H9 (cell line): ENCODE results near the gene HAND2. TPM values are rescaled to one million over a fixed set of nuclear protein-coding genes. Genes with fewer than 3 reads are reported as not detected.

Source experiments
- DNase-seq: peaks from one replicate; pipeline ENCODE4 v3.0.0-alpha.2; 2017
- H2AFZ ChIP-seq: one replicate; pipeline ENCODE4 v1.6.1; 2013; ENCODE audit warnings: mild to moderate bottlenecking, low read length, control low read depth, moderate library complexity
- H2AK5ac ChIP-seq: 2 replicates; pipeline ENCODE4 v1.6.1; 2013; ENCODE audit warnings: low read length, control low read depth, mixed read lengths; ENCODE audit not compliant: insufficient read length
- H2BK120ac ChIP-seq: one replicate; pipeline ENCODE4 v1.6.1; 2013; ENCODE audit warnings: low read depth, mild to moderate bottlenecking, low read length, control low read depth, inconsistent platforms; ENCODE audit not compliant: poor library complexity, severe bottlenecking
- H2BK12ac ChIP-seq: 2 replicates; pipeline ENCODE4 v1.6.1; 2013; ENCODE audit warnings: low read length, control low read depth, mixed read lengths, low read depth; ENCODE audit not compliant: insufficient read length
- H2BK15ac ChIP-seq: 2 replicates; pipeline ENCODE4 v1.6.1; 2013; ENCODE audit warnings: low read depth, low read length, control low read depth
- H2BK20ac ChIP-seq: one replicate; pipeline ENCODE4 v1.6.1; 2013; ENCODE audit warnings: low read depth, mild to moderate bottlenecking, low read length, control low read depth, inconsistent platforms; ENCODE audit not compliant: poor library complexity, severe bottlenecking
- H2BK5ac ChIP-seq: 2 replicates; pipeline ENCODE4 v1.6.1; 2013; ENCODE audit warnings: low read length, control low read depth, mixed read lengths; ENCODE audit not compliant: insufficient read length
- H3K14ac ChIP-seq: 2 replicates; pipeline ENCODE4 v1.6.1; 2013; ENCODE audit warnings: low read length, control low read depth; ENCODE audit not compliant: insufficient read depth
- H3K18ac ChIP-seq: 2 replicates; pipeline ENCODE4 v1.6.1; 2013; ENCODE audit warnings: low read depth, mild to moderate bottlenecking, mixed read lengths, low read length, control low read depth; ENCODE audit not compliant: insufficient read length
- H3K23ac ChIP-seq: 2 replicates; pipeline ENCODE4 v1.6.1; 2013; ENCODE audit warnings: low read length, control low read depth, mixed read lengths, low read depth; ENCODE audit not compliant: insufficient read length
- H3K23me2 ChIP-seq: 2 replicates; pipeline ENCODE4 v1.6.1; 2013; ENCODE audit warnings: low read depth, mild to moderate bottlenecking, mixed read lengths, low read length, control low read depth; ENCODE audit not compliant: insufficient read length, poor library complexity, severe bottlenecking
- H3K27ac ChIP-seq: 2 replicates; pipeline ENCODE4 v1.5.1; 2013; ENCODE audit warnings: low read length, control low read depth, mixed read lengths, low read depth; ENCODE audit not compliant: insufficient read length
- H3K27me3 ChIP-seq: 2 replicates; pipeline ENCODE4 v1.6.1; 2013; ENCODE audit warnings: low read length, control low read depth, inconsistent platforms; ENCODE audit not compliant: insufficient read depth
- H3K4ac ChIP-seq: 2 replicates; pipeline ENCODE4 v1.6.1; 2013; ENCODE audit warnings: low read depth, mild to moderate bottlenecking, control low read depth, inconsistent platforms, low read length, moderate library complexity
- H3K4me1 ChIP-seq: 2 replicates; pipeline ENCODE4 v1.6.1; 2013; ENCODE audit warnings: low read length, control low read depth, inconsistent platforms; ENCODE audit not compliant: insufficient read depth
- H3K4me2 ChIP-seq: 2 replicates; pipeline ENCODE4 v1.6.1; 2013; ENCODE audit warnings: low read length, control low read depth, mixed read lengths; ENCODE audit not compliant: insufficient read length, insufficient read depth
- H3K56ac ChIP-seq: 2 replicates; pipeline ENCODE4 v1.6.1; 2013; ENCODE audit warnings: low read depth, mild to moderate bottlenecking, mixed read lengths, low read length, control low read depth; ENCODE audit not compliant: insufficient read length
- H3K79me1 ChIP-seq: 2 replicates; pipeline ENCODE4 v1.6.1; 2013; ENCODE audit warnings: low read depth, mild to moderate bottlenecking, moderate library complexity, low read length, control low read depth, inconsistent platforms; ENCODE audit not compliant: insufficient read depth, poor library complexity, severe bottlenecking
- H3K79me2 ChIP-seq: 2 replicates; pipeline ENCODE4 v1.6.1; 2013; ENCODE audit warnings: low read length, control low read depth, inconsistent platforms; ENCODE audit not compliant: insufficient read depth
- H3K9ac ChIP-seq: 2 replicates; pipeline ENCODE4 v1.6.1; 2013; ENCODE audit warnings: low read length, control low read depth, mixed read lengths; ENCODE audit not compliant: insufficient read length; ENCODE audit errors: extremely low read depth
- H3K9me3 ChIP-seq: one replicate; pipeline ENCODE4 v1.6.1; 2013; ENCODE audit warnings: low read depth, low read length, inconsistent platforms; ENCODE audit not compliant: control insufficient read depth
- H3T11ph ChIP-seq: one replicate; pipeline ENCODE4 v1.6.1; 2013; ENCODE audit warnings: mild to moderate bottlenecking, low read length, control low read depth, inconsistent platforms
- H4K20me1 ChIP-seq: one replicate; pipeline ENCODE4 v1.6.1; 2013; ENCODE audit not compliant: control insufficient read depth, insufficient read length, insufficient read depth
- H4K5ac ChIP-seq: 2 replicates; pipeline ENCODE4 v1.6.1; 2013; ENCODE audit warnings: low read depth, mild to moderate bottlenecking, mixed read lengths, low read length, control low read depth; ENCODE audit not compliant: insufficient read length
- H4K8ac ChIP-seq: replicated peaks from 2 replicates; pipeline ENCODE4 v1.6.1; 2013; ENCODE audit warnings: low read length, control low read depth, mixed read lengths, low read depth; ENCODE audit not compliant: insufficient read length
- H4K91ac ChIP-seq: 2 replicates; pipeline ENCODE4 v1.6.1; 2013; ENCODE audit warnings: low read depth, mild to moderate bottlenecking, moderate library complexity, mixed read lengths, low read length, control low read depth; ENCODE audit not compliant: insufficient read length
- H3K27ac Mint-ChIP-seq, 3 experiments: 2 replicates in 2 of 3; 3 replicates in 1 of 3; pipeline ENCODE4 v1.8.0; 2020 to 2021; ENCODE audit warnings: mixed read lengths in 3 of 3, mild to moderate bottlenecking in 1 of 3, moderate library complexity in 1 of 3
- H3K27me3 Mint-ChIP-seq: 2 replicates; pipeline ENCODE4 v1.8.0; 2021; ENCODE audit warnings: low read depth, mild to moderate bottlenecking, moderate library complexity, mixed read lengths
- H3K36me3 Mint-ChIP-seq, 3 experiments: 2 replicates in 2 of 3; 3 replicates in 1 of 3; pipeline ENCODE4 v1.8.0; 2020 to 2021; ENCODE audit warnings: low read depth in 3 of 3, mixed read lengths in 3 of 3; ENCODE audit not compliant: insufficient read depth in 1 of 3
- H3K4me1 Mint-ChIP-seq, 2 experiments: 2 replicates each; pipeline ENCODE4 v1.8.0; 2020; ENCODE audit warnings: mixed read lengths in 2 of 2
- H3K4me3 Mint-ChIP-seq, 2 experiments: 2 replicates in 1 of 2; 3 replicates in 1 of 2; pipeline ENCODE4 v1.8.0; 2020 to 2021; ENCODE audit warnings: mild to moderate bottlenecking in 2 of 2, mixed read lengths in 2 of 2, moderate library complexity in 1 of 2
- H3K9me3 Mint-ChIP-seq, 2 experiments: 2 replicates in 1 of 2; 3 replicates in 1 of 2; pipeline ENCODE4 v1.8.0; 2020; ENCODE audit warnings: mild to moderate bottlenecking in 2 of 2, mixed read lengths in 2 of 2, moderate library complexity in 1 of 2
- CTCF ChIP-seq: fragments of 200-600 bp; sonication (generic); conservative IDR thresholded peaks from 3 replicates; pipeline ENCODE4 v1.8.0; 2021; ENCODE audit warnings: antibody characterized with exemption, mild to moderate bottlenecking
- WGBS: extraction: QIAGEN DNeasy Blood & Tissue Kit; methylation state at CpG from one replicate; pipeline ENCODE4 v1.1.7; 2013; ENCODE audit warnings: missing lambda C conversion rate, low lambda C conversion rate, mixed read lengths; ENCODE audit not compliant: insufficient read length; ENCODE audit errors: extremely low coverage; 5-methylcytosine and 5-hydroxymethylcytosine counted together
- total RNA-seq: library from RNA; stranded (reverse); gene quantifications from 2 replicates; pipeline ENCODE4 v1.2.1, GENCODE V29; 2021

HAND2 gene
- total RNA-seq, 1 experiment from 2014 or later: not detected

GRCh38 chr4:173490817-173491528 lies 39.1 kb downstream of the HAND2 start:
- Histone ChIP-seq H4K91ac (no peak overlapping the region), H3K9me3 (no peaks in the 10 kb centered on the region), H3K18ac (no peak overlapping the region), H3K79me2 (no peaks in the 10 kb centered on the region), H2BK12ac (no peak overlapping the region), H3K23ac (no peak overlapping the region), H3K4ac (no peak overlapping the region), H4K20me1 (no peaks in the 10 kb centered on the region), H3K9ac (no peak overlapping the region), H3K79me1 (no peaks in the 10 kb centered on the region), H2BK15ac (no peak overlapping the region), H2BK5ac (no peak overlapping the region), H2AK5ac (no peak overlapping the region), H4K5ac (no peak overlapping the region), H4K8ac (no peak overlapping the region), H3K4me1 (no peaks in the 10 kb centered on the region; the same call in 1 of the 2 replicates), H3K14ac (no peak overlapping the region), H3K56ac (no peak overlapping the region), H3K27me3 (peaks cover 6% of the 10 kb centered on the region), H2BK20ac (no peak overlapping the region), H2BK120ac (no peak overlapping the region), H3K23me2 (peaks cover 4% of the 10 kb centered on the region), H3K4me2 (no peak overlapping the region), H3K27ac (no peak overlapping the region), H2AFZ (no peak overlapping the region), H3T11ph (no peak overlapping the region)
- Mint-ChIP-seq H3K27ac (no peak overlapping the region), H3K4me3 (no peak overlapping the region), H3K4me1 (peaks cover 31 to 39% of the 10 kb centered on the region in 2 experiments), H3K9me3 (peaks cover 0 to 2% of the 10 kb centered on the region in 2 experiments; a peak in 1 of 5 replicates), H3K36me3 (peaks cover 0 to 4% (median 4%) of the 10 kb centered on the region in 3 experiments; a peak in 2 of 7 replicates), H3K27me3 (peaks cover 45% of the 10 kb centered on the region)
- WGBS: no CpG with 5 or more reads among the region's 4 CpGs
- DNase-seq: no peak
- no peak for TF ChIP-seq CTCF
